ENCODE measurements around the gene MAP7D1.
A peak's percentile ranks its signal among the peaks of the same experiment; 100 is the strongest.
"Not testable (repeated sequence)": the region's sequence is repeated elsewhere in the genome, so short reads cannot be mapped to it uniquely, and the experiment has no call there.

The MAP7D1 gene

DNA sequence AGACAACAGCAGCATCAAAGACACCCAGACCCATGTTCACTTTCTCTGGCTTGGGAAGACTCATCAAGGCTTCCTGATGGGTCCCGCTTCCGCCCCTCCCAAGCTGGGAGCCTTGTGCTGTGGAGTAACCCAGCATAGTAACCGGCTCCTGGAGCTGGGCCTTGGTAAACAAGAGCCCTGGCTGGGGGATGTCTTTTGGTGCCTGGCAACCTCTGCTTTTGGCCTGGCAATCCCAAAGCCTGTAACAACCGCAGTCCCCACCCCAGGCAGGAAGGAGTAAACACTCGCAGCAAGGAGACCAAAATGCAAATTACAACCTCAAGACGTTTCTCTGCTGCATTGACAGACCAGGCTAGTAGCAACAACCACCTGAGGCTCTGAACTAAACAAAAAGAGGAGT, 51.4 kb downstream of the MAP7D1 start:
- DNase-seq, result peak; percentile 38

DNA sequence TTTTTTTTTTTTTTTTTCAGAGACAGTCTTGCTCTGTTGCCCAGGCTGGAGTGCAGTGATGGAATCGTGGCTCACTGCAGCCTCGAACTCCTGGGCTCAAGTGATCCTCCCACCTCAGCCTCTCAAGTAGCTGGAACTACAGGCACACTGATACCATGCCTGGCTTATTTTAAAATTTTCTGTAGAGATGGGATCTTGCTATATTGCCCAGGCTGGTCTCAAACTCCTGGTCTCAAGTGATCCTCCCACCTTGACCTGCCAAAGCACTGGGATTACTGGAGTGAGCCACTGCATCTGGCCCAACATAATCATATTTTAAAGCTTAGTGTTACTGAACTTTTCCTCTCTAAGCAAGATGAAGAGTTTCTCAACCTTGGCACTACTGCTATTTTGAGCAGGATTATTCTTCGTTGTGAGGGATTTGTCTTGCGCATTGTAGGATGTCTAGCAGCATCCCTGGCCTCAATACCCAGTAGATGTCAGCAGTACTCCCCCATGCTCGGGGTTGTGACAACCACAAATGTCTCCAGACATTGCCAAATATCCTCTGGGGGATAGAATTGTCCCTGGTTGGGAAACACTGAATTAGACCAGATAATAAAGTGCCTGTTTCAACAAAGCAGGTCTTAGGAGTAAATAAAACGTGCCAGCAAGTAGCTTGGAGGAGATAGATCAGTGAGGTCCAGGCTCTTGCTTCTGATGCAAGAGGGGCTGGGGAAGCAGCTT, 53.2 kb downstream of the MAP7D1 start:
- DNase-seq, result peak; percentile 17

DNA sequence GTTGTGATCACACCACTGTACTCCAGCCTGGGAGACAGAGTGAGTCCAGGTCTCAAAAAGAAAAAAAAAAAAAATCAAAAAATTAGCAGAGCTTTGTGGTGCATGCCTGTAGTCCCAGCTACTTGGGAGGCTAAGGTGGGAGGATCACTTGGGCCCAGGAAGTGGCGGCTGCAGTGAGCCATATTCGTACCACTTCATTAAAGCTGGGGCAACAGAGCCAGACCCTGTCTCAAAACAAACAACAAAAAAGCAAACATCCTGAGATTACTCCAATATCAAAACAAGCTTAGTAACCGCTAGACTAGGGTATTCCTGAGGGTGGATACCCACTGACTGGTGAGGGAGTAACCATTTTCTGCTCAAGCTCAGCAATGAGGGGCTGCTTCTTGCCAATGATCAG, 55.3 kb downstream of the MAP7D1 start:
- DNase-seq, result no peak

DNA sequence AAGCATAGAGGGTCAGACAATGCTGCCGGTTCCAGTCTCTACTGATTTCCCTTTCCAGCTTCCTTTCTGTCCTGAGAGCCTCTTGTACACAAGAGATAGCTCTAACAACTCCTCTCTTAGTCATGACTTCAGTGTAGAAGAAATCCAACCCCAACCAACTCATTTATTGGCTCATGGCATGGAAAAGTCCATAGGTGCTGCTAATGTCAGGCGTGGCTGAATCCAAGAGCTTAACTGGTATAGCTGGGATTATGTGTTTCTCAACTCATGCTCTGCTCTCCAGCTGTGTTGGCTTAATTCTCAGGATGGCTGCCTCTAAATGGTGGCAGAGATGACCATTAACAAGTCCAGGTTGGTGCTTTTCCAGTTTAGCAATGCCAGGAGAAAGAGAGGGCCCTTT, 55.9 kb downstream of the MAP7D1 start:
- no peak for DNase-seq

DNA sequence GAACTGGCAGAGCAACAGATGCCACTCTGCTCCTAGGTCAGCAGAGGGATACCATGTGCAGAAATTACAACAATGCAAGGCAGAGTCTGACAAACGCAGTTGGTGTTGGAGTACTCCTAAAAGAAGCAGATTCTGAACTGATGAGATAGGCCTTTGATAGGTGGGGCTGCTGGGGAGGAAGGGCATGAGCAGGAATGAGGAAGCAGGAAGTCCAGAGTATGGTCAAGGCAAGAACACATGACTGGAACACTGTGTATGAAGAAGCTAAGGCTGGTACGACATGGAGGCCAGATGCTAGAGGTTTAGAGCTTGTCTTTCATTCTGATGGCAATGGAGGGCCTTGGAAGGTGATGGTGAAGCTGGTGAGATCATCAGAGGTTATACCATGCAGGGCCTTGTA, 56.8 kb downstream of the MAP7D1 start:
- no peak for DNase-seq

DNA sequence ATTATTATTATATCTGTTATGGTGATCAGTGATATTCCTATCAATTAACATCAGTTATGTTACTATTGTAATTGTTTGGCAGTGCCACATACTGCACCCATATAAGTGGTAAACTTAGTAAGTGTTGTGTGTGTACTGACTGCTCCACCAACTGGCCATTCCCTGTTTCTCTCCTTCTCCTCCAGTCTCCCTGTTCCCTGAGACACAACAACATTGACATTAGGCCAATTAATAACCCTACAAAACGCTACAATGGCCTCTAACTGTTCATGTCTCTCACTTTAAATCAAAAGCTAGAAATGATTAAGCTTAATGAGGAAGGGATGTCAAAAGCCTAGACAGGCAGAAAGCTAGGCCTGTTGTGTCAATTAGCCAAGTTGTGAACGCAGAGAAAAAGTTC, 61.7 kb downstream of the MAP7D1 start:
- DNase-seq, result peak; percentile 29

DNA sequence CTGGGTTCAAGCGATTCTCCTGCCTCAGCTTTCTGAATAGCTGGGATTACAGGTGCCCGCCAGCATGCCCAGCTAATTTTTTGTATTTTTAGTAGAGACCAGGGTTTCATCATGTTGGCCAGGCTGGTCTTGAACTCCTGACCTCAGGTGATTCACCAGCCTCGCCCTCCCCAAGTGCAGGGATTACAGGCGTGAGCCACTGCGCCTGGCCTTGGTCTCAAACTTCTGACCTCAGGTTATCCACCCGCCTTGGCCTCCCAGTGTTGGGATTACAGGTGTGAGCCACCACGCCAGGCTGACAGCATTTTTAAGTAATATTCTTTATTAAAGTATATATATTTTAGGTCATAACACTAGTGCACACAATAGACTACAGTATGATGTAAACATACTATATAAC, 65.9 kb downstream of the MAP7D1 start:
- not testable (repeated sequence) for DNase-seq

DNA sequence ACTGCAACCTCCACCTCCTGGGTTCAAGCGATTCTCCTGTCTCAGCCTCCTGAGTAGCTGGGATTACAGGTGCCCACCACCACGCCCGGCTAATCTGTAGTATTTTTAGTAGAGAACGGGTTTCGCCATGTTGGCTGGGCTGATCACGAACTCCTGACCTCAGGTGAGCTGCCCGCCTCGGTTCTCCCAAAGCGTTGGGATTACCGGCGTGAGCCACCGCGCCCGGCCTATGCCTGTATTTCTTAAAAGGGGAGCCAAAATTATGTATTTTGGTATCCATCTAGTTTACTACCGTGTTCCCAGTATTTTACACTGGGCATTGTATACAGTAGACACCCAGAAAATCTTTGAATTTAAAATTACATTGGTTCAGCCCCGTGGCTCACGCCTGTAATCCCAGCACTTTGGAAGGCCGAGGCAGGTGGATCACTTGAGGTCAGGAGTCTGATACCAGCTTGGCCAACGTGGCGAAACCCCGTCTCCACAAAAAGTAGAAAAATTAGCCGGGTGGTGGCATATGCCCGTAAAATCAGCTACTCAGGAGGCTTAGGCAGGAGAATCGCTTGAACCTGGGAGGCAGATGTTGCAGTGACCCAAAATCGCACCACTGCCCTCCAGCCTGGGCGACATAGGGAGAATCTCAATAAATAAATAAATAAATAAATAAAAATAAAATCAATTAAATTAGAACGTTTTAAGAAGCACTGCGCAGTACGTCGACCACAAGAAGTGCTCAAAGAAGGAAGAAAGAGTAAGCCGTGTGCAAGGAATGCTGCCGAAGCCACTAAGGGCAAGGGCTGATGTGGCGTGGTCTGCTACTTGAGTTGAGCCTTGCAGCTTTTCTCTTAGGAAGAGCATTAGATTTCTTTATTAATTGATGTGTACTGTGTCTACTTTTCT, 66.8 kb downstream of the MAP7D1 start:
- DNase-seq, result peak; percentile 15

DNA sequence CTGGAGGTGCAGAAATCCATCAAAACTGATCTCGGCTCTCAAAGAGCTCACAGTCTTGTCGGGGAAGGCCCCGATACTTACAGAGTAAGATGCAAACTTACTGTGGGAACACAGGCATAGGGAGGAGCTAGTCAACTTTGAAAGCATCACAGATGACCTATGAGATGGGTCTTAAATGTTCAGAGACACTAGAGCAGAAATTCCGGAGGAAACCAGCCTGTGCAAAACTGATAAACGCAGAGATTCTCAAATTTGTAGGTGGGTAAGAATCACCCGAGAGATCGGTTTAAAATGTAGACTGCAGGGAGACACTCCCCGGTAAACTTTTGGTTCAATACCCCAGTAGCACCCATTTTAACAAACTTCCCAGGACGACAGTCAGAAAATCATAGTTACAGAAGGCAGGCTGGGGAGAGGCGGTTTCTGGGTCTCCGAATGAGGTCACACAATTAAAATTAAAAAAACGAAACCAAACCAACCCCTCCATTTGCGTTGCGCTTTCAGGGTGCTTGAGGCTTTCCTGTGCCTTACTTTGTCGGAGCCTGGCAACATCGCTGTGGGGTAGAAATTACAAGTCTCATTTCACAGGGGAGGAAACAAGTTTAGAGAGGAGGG, 67.5 kb downstream of the MAP7D1 start:
- peak; percentile 58 for DNase-seq

DNA sequence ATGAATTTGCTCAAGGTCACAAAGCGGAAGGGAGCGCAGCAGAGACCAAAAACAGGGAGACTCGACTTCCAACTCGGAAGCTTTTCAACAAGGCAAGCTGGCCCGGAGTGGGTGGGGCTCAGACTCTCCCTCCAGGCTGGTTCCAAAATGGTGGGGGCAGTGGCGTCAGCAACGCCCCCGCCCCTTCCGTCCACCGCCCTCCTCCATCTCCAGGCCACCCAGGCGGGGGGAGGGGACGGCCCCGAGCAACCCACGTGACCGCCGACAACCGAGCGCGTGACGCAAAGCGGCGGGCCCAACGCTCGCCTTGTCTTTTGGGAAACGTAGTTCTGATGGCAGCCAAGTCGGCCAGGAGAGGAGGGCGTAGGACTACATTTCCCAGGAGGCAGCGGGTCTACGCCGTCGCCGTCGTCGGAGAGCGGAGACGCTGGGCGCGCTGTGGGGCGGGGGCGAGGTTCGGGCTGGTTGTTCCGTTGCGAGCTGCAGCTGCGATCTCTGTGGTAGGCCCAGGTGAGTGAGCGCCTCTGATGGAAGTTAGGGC, 68.1 kb downstream of the MAP7D1 start, which contains the start of gene THRAP3:
Gene THRAP3, plus strand, starts transcription at position 448 of the 541 bp plus-strand sequence. CDS start 58,121 bp downstream, outside the sequence.
- DNase-seq, result peak; percentile 100

DNA sequence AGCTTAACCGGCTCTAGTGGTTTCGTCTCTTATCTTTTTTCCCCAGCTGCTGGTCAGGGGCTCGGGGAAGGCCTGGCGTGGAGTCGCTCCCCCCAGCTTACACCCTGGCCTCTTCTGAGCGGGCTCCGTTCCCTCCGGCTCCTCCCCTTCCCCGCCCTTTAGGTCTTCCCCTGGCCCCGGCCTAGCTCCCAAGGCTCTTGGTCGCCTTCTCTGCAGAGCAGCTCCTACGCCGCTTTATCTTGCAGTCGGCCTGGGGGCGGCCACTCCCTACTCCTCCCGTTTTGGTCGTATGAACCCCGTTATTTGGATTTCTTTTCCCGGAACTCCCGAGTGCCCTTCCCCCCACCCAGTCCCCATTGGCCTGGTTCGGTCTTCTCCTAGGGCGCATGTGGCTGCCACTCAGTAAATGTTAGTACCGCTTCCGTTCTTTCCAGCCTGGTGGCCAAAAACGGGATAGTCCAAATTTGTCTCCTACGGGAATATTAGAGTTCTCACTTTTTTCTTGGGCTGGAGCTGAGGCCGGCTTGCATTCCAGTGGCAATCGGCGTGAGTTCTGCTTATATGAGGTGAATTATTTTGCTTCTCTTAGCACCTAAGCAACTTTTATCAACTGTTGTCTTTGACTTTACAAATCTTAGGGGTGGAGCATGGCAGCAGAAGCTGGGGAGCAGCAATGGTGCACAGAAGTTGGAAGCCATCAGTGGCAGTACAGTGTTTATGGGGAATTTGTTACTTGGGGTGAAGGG, 68.8 kb downstream of the MAP7D1 start:
- DNase-seq, result peak; percentile 89

DNA sequence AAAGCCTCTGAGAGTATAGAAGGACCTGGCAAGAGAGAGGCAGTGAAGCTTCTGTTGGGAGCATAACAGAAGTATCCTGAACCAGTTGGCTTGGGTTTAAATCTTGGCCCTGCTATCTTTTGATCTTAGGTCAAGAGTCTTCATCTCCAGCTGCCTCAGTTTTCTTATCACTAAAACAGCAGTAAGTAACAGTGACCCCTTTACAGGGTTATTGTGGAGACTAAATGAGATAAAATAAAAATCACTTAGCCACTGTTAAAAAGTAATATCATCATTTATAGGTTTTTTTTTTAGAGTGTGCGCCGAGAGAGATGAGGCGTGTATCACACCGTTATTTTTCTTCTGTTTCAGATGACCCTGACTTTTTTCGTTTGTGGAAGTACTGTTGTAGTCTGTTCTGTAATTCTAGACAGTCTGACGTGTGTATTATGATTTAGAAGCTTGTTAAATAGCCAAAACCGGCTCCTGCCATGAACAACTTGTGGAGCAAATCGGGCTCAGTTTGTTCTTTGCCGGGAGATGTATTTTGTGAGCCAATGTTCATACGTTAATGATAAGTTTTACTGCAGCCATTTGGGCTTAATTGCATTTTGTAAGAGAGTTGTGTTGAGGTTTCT, 69.4 kb downstream of the MAP7D1 start:
- no peak for DNase-seq

DNA sequence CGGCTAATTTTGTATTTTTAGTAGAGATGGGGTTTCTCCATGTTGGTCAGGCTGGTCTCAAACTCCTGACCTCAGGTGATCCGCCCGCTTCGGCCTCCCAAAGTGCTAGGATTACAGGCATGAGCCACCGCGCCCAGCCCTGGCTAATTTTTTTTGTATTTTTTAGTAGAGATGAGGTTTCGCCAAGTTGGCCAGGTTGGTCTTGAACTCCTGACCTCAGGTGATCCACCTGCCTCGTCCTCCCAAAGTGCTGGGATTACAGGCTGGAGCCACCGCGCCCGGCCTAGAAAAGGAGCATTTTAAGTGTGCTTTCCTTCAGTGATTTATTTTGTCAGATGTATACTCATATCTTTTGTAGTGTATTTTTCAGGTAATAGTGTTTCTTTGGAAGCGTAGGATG, 74.3 kb downstream of the MAP7D1 start:
- DNase-seq, result not testable (repeated sequence)

Measured in fibroblast of skin of right quadriceps (primary cell).